SK-N-SH treated with all-trans-retinoic acid at 6 μM for 48 hours (cell line): ENCODE data around the gene NKPD1.

Experiments
- ATAC-seq: fragments of 200-7000 bp; cut with Tn5 transposase; 3 replicates; pipeline ENCODE4 v1.9.1; 2020; ENCODE audit warnings: mild to moderate bottlenecking, moderate library complexity
- ARNTL ChIP-seq: fragments of 450-650 bp; formaldehyde crosslinking; IDR thresholded peaks from 2 replicates; pipeline ENCODE4 v1.5.0; 2020; ENCODE audit warnings: low read depth, mild to moderate bottlenecking, moderate library complexity, borderline replicate concordance
- BACH2 ChIP-seq: fragments of 250-450 bp; sonication (Bioruptor Pico); IDR thresholded peaks from 2 replicates; pipeline ENCODE4 v1.9.0; 2021; ENCODE audit warnings: mild to moderate bottlenecking, borderline replicate concordance
- CREB5 ChIP-seq: fragments of 250-450 bp; sonication (Bioruptor Pico); IDR thresholded peaks from 2 replicates; pipeline ENCODE4 v1.5.1; 2020; ENCODE audit warnings: low read depth, mild to moderate bottlenecking, moderate library complexity
- CSDC2 ChIP-seq: fragments of 250-450 bp; sonication (Bioruptor Pico); IDR thresholded peaks from 2 replicates; pipeline ENCODE4 v1.5.0; 2020; ENCODE audit warnings: mild to moderate bottlenecking, moderate library complexity
- CSRNP3 ChIP-seq: fragments of 250-450 bp; sonication (Bioruptor Pico); IDR thresholded peaks from 2 replicates; pipeline ENCODE4 v1.5.1; 2021; ENCODE audit warnings: mild to moderate bottlenecking, moderate library complexity
- ESRRG ChIP-seq: fragments of 250-450 bp; sonication (Bioruptor Pico); IDR thresholded peaks from 2 replicates; pipeline ENCODE4 v1.6.1; 2021; ENCODE audit warnings: mild to moderate bottlenecking
- GLIS3 ChIP-seq: fragments of 250-450 bp; sonication (Bioruptor Pico); IDR thresholded peaks from 2 replicates; pipeline ENCODE4 v1.5.0; 2020; ENCODE audit warnings: mild to moderate bottlenecking, moderate library complexity
- ISL1 ChIP-seq: fragments of 250-450 bp; sonication (Bioruptor Pico); IDR thresholded peaks from 2 replicates; pipeline ENCODE4 v2.1.2; 2022; ENCODE audit warnings: mild to moderate bottlenecking, moderate library complexity
- OSR1 ChIP-seq: fragments of 250-450 bp; sonication (Bioruptor Pico); IDR thresholded peaks from 2 replicates; pipeline ENCODE4 v1.8.0; 2022; ENCODE audit warnings: moderate library complexity, mild to moderate bottlenecking, inconsistent platforms
- PATZ1 ChIP-seq: fragments of 250-450 bp; sonication (Bioruptor Pico); IDR thresholded peaks from 2 replicates; pipeline ENCODE4 v1.8.0; 2020; ENCODE audit warnings: mild to moderate bottlenecking, moderate library complexity, borderline replicate concordance
- POU6F1 ChIP-seq: fragments of 250-450 bp; sonication (Bioruptor Pico); IDR thresholded peaks from 2 replicates; pipeline ENCODE4 v1.8.0; 2021; ENCODE audit warnings: low read depth, mild to moderate bottlenecking, moderate library complexity, borderline replicate concordance
- PPARA ChIP-seq: fragments of 250-450 bp; sonication (Bioruptor Pico); IDR thresholded peaks from 2 replicates; pipeline ENCODE4 v1.5.0; 2020; ENCODE audit warnings: mild to moderate bottlenecking, borderline replicate concordance
- RARB ChIP-seq: fragments of 250-450 bp; sonication (Bioruptor Pico); IDR thresholded peaks from 2 replicates; pipeline ENCODE4 v1.8.0; 2021; ENCODE audit warnings: mild to moderate bottlenecking, moderate library complexity
- SNAI2 ChIP-seq: fragments of 250-450 bp; sonication (Bioruptor Pico); IDR thresholded peaks from 2 replicates; pipeline ENCODE4 v1.5.0; 2020; ENCODE audit warnings: mild to moderate bottlenecking, moderate library complexity
- TCF4 ChIP-seq: fragments of 250-450 bp; sonication (Bioruptor Pico); IDR thresholded peaks from 2 replicates; pipeline ENCODE4 v1.8.0; 2021; ENCODE audit warnings: mild to moderate bottlenecking, moderate library complexity, borderline replicate concordance
- TOX ChIP-seq: fragments of 250-450 bp; sonication (Bioruptor Pico); IDR thresholded peaks from 2 replicates; pipeline ENCODE4 v1.8.0; 2021; ENCODE audit warnings: mild to moderate bottlenecking, moderate library complexity, borderline replicate concordance
- TSHZ2 ChIP-seq: fragments of 250-450 bp; sonication (Bioruptor Pico); IDR thresholded peaks from 2 replicates; pipeline ENCODE4 v1.5.0; 2020; ENCODE audit warnings: mild to moderate bottlenecking, moderate library complexity
- ZC3H10 ChIP-seq: fragments of 250-450 bp; sonication (Bioruptor Pico); IDR thresholded peaks from 2 replicates; pipeline ENCODE4 v1.5.1; 2021; ENCODE audit warnings: mild to moderate bottlenecking, moderate library complexity
- ZFP30 ChIP-seq: fragments of 450-650 bp; formaldehyde crosslinking; IDR thresholded peaks from 2 replicates; pipeline ENCODE4 v1.5.0; 2022; ENCODE audit warnings: mild to moderate bottlenecking, moderate library complexity
- ZNF565 ChIP-seq: fragments of 450-650 bp; formaldehyde crosslinking; conservative IDR thresholded peaks from 2 replicates; pipeline ENCODE4 v1.5.0; 2020; ENCODE audit warnings: low read depth, mild to moderate bottlenecking, moderate library complexity
- ZNF70 ChIP-seq: fragments of 450-650 bp; formaldehyde crosslinking; IDR thresholded peaks from 2 replicates; pipeline ENCODE4 v1.5.0; 2020; ENCODE audit warnings: mild to moderate bottlenecking, moderate library complexity
- ZNF8 ChIP-seq: fragments of 450-650 bp; formaldehyde crosslinking; IDR thresholded peaks from 2 replicates; pipeline ENCODE4 v1.5.0; 2020; ENCODE audit warnings: mild to moderate bottlenecking, moderate library complexity

NKPD1 gene

GRCh38 chr19:45130236-45130635 lies 30.5 kb downstream of the NKPD1 start:
- no peak for TF ChIP-seq TOX (CRISPR knock-in tag)
- TF ChIP-seq CREB5: no peak
- TF ChIP-seq ZNF565 (CRISPR knock-in tag): no peak
- no peak for TF ChIP-seq ARNTL
- no peak for TF ChIP-seq TSHZ2 (CRISPR knock-in tag)
- TF ChIP-seq ZC3H10 (CRISPR knock-in tag): no peak
- no peak for TF ChIP-seq RARB (CRISPR knock-in tag)
- TF ChIP-seq ESRRG (CRISPR knock-in tag): no peak
- TF ChIP-seq OSR1 (CRISPR knock-in tag): no peak
- no peak for TF ChIP-seq ZNF8 (CRISPR knock-in tag)
- no peak for TF ChIP-seq CSDC2 (CRISPR knock-in tag)
- TF ChIP-seq ZFP30 (CRISPR knock-in tag): no peak
- TF ChIP-seq SNAI2: no peak
- no peak for TF ChIP-seq TCF4 (CRISPR knock-in tag)
- no peak for TF ChIP-seq BACH2 (CRISPR knock-in tag)
- no peak for TF ChIP-seq PATZ1 (CRISPR knock-in tag)
- no peak for TF ChIP-seq PPARA (CRISPR knock-in tag)
- no peak for TF ChIP-seq POU6F1
- no peak for TF ChIP-seq ISL1 (CRISPR knock-in tag)
- ATAC-seq: no peak

- TF ChIP-seq CSRNP3 (no peak), ZFP30 (CRISPR knock-in tag) (no peak), ZNF565 (CRISPR knock-in tag) (no peak), CSDC2 (CRISPR knock-in tag) (no peak), TCF4 (CRISPR knock-in tag) (no peak), PPARA (CRISPR knock-in tag) (no peak), ZNF8 (CRISPR knock-in tag) (no peak)
- TF ChIP-seq, all 23 proteins: peak for 0
- no peak for ATAC-seq
Measured at GRCh38 chr19:45128806-45129205, 32.0 kb downstream of the NKPD1 start.

GRCh38 chr19:45128146-45128545 lies 32.6 kb downstream of the NKPD1 start:
- no peak for ATAC-seq
- TF ChIP-seq SNAI2: no peak
- no peak for TF ChIP-seq ESRRG (CRISPR knock-in tag)
- no peak for TF ChIP-seq GLIS3 (CRISPR knock-in tag)
- TF ChIP-seq ZFP30 (CRISPR knock-in tag): no peak
- TF ChIP-seq ISL1 (CRISPR knock-in tag): no peak
- no peak for TF ChIP-seq ZNF565 (CRISPR knock-in tag)
- no peak for TF ChIP-seq TSHZ2 (CRISPR knock-in tag)
- TF ChIP-seq ZNF70 (CRISPR knock-in tag): no peak
- no peak for TF ChIP-seq CREB5
- no peak for TF ChIP-seq CSDC2 (CRISPR knock-in tag)
- TF ChIP-seq ARNTL: no peak
- no peak for TF ChIP-seq POU6F1
- TF ChIP-seq OSR1 (CRISPR knock-in tag): no peak
- TF ChIP-seq TOX (CRISPR knock-in tag): no peak
